ENCODE results near the gene SCAF1. TPM values are rescaled to one million over a fixed set of nuclear protein-coding genes. Genes with fewer than 3 reads are reported as not detected.
A peak's percentile ranks its signal among the peaks of the same experiment; 100 is the strongest.
"Not testable (repeated sequence)": the region's sequence is repeated elsewhere in the genome, so short reads cannot be mapped to it uniquely, and the experiment has no call there.

The SCAF1 gene
- polyA plus RNA-seq, 1 experiment: 3.4 TPM

DNA sequence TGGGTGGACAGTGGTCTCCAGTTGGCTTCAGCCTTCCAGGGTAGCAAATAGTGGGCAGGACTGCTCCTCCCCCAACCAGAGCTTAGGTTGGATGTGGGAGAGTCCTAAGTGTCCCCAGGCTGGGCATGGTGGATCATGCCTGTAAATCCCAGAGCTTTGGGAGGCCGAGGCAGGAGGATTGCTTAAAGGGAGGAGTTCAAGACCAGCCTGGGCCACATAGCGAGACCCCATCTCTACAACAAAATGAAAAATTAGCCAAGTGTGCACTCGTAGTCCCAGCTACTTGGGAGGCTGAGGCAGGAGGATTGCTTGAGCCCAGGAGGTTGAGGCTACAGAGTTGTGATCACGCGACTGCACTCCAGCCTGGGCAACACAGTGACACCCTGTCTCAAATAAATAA, 9.4 kb upstream of the SCAF1 start:
- ChIA-PET CTCF (interaction anchor here (1.0 kb wide), 2 partner anchors 28 to 40 kb away, joined by 3 read pairs; no protein-coding TSS in a partner anchor), POLR2A (no interaction called here)
- no peaks in the 10 kb centered on the region for H3K27me3 ChIP-seq (ENCODE audit: control insufficient read depth, insufficient read depth, low read length)
- no peak for DNase-seq (ENCODE audit: low read depth)
- H3K4me3 ChIP-seq (ENCODE audit: low read depth, low read length): no peak overlapping the region
- TF ChIP-seq, protein P1, sequence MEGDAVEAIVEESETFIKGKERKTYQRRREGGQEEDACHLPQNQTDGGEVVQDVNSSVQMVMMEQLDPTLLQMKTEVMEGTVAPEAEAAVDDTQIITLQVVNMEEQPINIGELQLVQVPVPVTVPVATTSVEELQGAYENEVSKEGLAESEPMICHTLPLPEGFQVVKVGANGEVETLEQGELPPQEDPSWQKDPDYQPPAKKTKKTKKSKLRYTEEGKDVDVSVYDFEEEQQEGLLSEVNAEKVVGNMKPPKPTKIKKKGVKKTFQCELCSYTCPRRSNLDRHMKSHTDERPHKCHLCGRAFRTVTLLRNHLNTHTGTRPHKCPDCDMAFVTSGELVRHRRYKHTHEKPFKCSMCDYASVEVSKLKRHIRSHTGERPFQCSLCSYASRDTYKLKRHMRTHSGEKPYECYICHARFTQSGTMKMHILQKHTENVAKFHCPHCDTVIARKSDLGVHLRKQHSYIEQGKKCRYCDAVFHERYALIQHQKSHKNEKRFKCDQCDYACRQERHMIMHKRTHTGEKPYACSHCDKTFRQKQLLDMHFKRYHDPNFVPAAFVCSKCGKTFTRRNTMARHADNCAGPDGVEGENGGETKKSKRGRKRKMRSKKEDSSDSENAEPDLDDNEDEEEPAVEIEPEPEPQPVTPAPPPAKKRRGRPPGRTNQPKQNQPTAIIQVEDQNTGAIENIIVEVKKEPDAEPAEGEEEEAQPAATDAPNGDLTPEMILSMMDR (IDR thresholded peaks at IDR 0.05; ENCODE audit: insufficient read depth, low read depth, low read length): no peak
- peaks cover 5% of the 10 kb centered on the region; the same call in 1 of the 2 replicates for H3K36me3 ChIP-seq (ENCODE audit: control insufficient read depth, insufficient read depth, low read length)

DNA sequence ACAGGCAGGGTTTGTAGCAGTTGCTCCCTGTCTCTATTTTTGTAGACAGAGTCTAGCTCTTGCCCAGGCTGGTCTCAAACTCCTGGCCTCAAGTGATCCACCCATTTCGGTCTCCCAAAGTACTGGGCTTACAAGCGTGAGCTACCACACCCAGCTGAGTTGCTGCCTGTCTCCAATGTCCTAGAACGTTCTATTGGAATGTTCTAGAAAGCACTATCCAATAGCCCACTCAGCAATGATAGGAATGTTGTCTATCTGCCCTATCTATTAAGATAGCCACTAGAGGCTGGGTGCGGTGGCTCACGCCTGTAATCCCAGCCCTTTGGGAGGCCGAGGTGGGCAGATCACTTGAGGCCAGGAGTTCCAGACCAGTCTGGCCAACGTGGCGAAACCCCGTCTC, 8.7 kb upstream of the SCAF1 start:
- ChIA-PET POLR2A (interaction anchor here (0.6 kb wide), 1 partner anchor 44 kb away, joined by 4 read pairs; the partner anchor contains the start of gene PRMT1), CTCF (interaction anchor here (1.0 kb wide), 2 partner anchors 27 to 39 kb away, joined by 3 read pairs; no protein-coding TSS in a partner anchor)
- H3K4me3 ChIP-seq (ENCODE audit: low read depth, low read length); DNase-seq (ENCODE audit: low read depth); H3K36me3 ChIP-seq (ENCODE audit: control insufficient read depth, insufficient read depth, low read length); H3K27me3 ChIP-seq (ENCODE audit: control insufficient read depth, insufficient read depth, low read length): not testable (repeated sequence)

DNA sequence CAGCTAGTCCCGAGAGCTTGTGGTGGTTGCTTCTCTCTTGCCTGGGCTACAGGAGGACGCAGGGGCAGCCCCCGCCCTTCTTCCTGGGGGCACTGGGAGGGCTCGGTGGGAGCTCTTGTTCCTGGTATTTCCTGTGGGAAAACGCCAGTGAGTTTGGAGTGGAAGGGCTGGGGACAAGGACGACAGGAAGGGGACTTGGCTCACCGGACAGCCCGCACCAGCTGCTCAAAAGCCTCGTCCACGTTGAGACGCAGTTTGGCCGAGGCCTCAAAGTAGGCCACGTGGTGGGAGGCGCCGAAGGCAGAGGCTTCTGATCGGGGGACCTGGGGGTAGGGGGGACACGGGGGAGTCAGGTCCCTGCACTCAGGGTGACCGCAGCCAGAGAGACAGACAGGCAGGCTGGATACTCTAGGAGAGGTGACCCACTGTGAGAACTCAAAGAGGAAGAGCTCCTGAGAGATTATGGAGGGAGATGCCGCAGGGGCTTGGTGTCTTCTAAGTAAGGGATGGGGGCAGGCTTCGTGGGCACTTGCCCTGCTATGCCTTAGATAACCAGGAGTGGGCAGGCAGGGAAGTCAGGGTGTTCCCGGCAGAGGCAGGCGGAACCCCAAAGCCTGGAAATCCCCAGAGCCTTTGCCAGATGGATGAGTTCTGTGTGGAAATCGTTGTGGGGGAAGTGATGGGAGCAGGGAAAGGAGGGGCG, 6.3 kb upstream of the SCAF1 start:
- POLR2A ChIA-PET: no interaction called here
- Histone ChIP-seq H3K27me3 (ENCODE audit: control insufficient read depth, insufficient read depth, low read length) (no peaks in the 10 kb centered on the region), H3K4me3 (ENCODE audit: low read depth, low read length) (no peak overlapping the region), H3K36me3 (ENCODE audit: control insufficient read depth, insufficient read depth, low read length) (peaks cover 5% of the 10 kb centered on the region; the same call in 1 of the 2 replicates)
- CTCF ChIA-PET: interaction anchor here (0.7 to 1.0 kb wide), 3 partner anchors 57 to 133 kb away, joined by 3 read pairs; no protein-coding TSS in a partner anchor
- DNase-seq (ENCODE audit: low read depth): no peak
- TF ChIP-seq, protein P1 (IDR thresholded peaks at IDR 0.05; ENCODE audit: insufficient read depth, low read depth, low read length): peak; percentile 40

DNA sequence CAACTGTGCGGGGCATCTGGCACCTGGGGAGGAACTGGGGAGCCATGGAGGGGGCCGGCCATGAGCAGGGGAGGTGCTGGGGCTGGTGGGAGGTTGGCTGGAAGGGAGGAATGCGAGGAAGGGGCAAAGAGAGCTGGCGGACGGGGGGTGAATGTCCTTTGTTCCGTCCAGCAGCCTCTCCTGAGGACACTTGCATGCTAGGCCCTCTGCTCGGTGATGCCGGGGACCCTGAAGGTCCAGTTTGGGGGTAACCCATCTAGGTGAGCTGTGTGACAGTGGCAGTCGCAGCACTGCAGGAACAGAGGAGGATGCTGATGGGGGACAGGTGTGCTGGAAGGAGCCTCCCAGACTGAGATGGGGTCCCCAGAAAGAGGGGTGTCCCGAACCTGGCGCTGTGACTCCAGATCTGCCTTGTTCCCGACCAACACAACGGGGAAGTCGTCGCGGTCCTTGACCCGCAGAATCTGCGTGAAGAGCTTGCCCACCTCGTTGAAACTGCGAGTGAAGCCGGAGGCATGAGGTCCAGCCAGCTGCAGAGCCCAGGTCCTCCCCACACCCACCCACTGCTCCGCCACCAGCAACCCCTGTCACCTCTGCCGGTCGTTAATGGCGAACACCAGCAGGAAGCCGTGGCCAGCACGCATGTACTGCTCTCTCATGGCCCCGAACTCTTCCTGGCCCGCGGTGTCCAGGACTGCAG, 5.6 kb upstream of the SCAF1 start:
- DNase-seq (ENCODE audit: low read depth): no peak

DNA sequence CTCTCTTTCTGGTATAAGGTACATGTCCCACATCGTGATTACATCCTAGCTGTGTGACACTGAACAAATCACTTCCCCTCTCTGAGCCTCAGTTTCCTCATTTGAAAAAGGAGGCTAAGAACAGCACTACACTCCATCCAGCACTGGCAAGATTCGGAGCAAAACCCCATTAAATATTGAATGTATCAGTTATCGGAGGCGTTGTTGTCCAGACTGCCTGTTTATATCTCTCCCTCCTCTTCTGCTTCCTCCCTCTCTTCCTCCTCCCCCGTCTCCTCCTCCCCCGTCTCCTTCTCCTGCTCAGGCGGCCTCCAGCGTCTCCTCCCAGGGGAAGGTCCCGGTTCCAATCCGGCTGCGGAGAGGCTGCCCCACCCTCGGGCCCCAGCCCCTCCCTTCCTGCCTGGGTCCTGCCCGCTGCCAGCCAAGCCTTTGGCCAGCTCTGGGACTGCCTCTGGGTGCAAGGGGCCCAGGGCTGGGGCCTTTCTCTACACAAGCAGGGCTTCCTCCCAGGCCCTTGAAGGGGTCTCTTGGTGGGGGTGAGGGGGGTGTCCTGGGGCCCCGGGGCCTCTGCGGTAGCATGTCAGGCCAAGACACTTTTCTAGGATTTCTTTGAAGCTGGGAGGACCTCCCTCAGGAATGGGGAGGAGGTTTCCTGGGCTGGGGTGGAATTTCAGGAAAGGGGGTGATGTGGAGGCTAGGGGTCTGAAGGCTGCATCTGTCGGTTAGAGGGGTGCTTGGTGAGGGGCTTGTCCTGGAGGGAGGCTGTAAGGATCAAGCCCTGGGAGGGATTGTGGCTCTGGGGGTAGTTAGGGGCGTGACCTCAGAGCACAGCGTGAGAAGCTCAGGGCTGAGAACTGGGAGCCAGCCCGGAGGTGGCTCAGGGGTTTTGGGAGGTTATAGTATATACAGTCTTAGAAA, 3.9 kb upstream of the SCAF1 start:
- POLR2A ChIA-PET: interaction anchor here (0.7 kb wide), 1 partner anchor 46 kb away, joined by 3 read pairs; no protein-coding TSS in a partner anchor
- Histone ChIP-seq H3K27me3 (ENCODE audit: control insufficient read depth, insufficient read depth, low read length) (no peaks in the 10 kb centered on the region), H3K4me3 (ENCODE audit: low read depth, low read length) (peak overlapping the region; percentile 55), H3K36me3 (ENCODE audit: control insufficient read depth, insufficient read depth, low read length) (peaks cover 5% of the 10 kb centered on the region; the same call in 1 of the 2 replicates)
- TF ChIP-seq, protein P1 (IDR thresholded peaks at IDR 0.05; ENCODE audit: insufficient read depth, low read depth, low read length): no peak
- DNase-seq (ENCODE audit: low read depth): peak; percentile 34
- CTCF ChIA-PET: interaction anchor here (0.5 to 2.1 kb wide), 8 partner anchors 15 to 67 kb away, joined by 3 to 9 read pairs (median 4); partner anchors contain the start of gene PRMT1

More for the DNA sequence above, 5.6 kb upstream of the SCAF1 start:
- Histone ChIP-seq H3K4me3 (ENCODE audit: low read depth, low read length) (no peak overlapping the region), H3K36me3 (ENCODE audit: control insufficient read depth, insufficient read depth, low read length) (peaks cover 5% of the 10 kb centered on the region; the same call in 1 of the 2 replicates), H3K27me3 (ENCODE audit: control insufficient read depth, insufficient read depth, low read length) (no peaks in the 10 kb centered on the region)
- ChIA-PET CTCF (interaction anchor here (0.7 to 1.0 kb wide), 4 partner anchors 45 to 133 kb away, joined by 3 read pairs; no protein-coding TSS in a partner anchor), POLR2A (no interaction called here)
- TF ChIP-seq, protein P1 (IDR thresholded peaks at IDR 0.05; ENCODE audit: insufficient read depth, low read depth, low read length): no peak

Data from BJ (cell line).